Body of pancreas (tissue), 4 donors: ENCODE measurements around the gene AKAP13.

Experiments used
- CTCF ChIP-seq, 7 experiments: fragments of 450-650 bp in 4 of 7; fragments of 200-600 bp in 3 of 7; sonication (generic) in 3 of 7; IDR thresholded peaks; one replicate each; pipeline ENCODE4 v1.5.1; 2016 to 2019; ENCODE audit warnings: antibody characterized with exemption in 7 of 7
- POLR2A ChIP-seq, 3 donors: fragments of 450-650 bp; IDR thresholded peaks; one replicate each; pipeline ENCODE4 v1.6.1; 2016; ENCODE audit warnings: antibody characterized with exemption in 3 of 3, mild to moderate bottlenecking in 2 of 3

DNA sequence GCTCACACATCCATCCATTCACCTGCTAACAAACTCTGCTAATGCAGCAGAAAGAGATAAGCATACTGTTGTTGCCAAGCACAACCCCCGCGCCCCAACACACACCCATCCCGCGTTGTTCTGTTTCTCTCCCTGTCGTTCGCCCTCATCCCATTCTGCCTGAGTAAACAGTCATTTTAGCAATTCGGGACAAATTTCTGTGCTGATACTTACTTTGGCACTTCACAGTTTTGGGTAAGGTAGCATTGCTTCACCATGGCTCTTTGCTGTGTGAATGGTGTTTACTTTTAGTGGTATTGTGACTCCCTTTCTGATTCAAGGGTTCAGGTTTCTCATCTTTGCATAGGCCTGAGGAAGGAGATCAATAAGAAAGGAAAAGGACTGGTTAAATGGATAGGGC lies 149.7 kb downstream of the AKAP13 start:
- TF ChIP-seq CTCF (IDR thresholded peaks at IDR 0.05) (no peak), POLR2A (IDR thresholded peaks at IDR 0.05) (no peak)
